22Rv1 (cell line): Measurements from ENCODE around the gene FSIP1.

ENCODE experiments used
- H3K27ac ChIP-seq: fragments of 450-650 bp; 2 replicates; pipeline ENCODE4 v1.5.1; 2017
- CTCF ChIP-seq: fragments of 450-650 bp; IDR thresholded peaks from 2 replicates; pipeline ENCODE4 v1.5.1; 2017; ENCODE audit warnings: mild to moderate bottlenecking
- ZFX ChIP-seq: fragments of 450-650 bp; IDR thresholded peaks from 2 replicates; pipeline ENCODE4 v1.6.1; 2017; ENCODE audit warnings: antibody characterized with exemption, borderline replicate concordance

FSIP1 gene

GRCh38 chr15:39642011-39642640, 140.5 kb downstream of the FSIP1 start:
- no peak for TF ChIP-seq CTCF
- H3K27ac ChIP-seq = no peak overlapping the region

DNA sequence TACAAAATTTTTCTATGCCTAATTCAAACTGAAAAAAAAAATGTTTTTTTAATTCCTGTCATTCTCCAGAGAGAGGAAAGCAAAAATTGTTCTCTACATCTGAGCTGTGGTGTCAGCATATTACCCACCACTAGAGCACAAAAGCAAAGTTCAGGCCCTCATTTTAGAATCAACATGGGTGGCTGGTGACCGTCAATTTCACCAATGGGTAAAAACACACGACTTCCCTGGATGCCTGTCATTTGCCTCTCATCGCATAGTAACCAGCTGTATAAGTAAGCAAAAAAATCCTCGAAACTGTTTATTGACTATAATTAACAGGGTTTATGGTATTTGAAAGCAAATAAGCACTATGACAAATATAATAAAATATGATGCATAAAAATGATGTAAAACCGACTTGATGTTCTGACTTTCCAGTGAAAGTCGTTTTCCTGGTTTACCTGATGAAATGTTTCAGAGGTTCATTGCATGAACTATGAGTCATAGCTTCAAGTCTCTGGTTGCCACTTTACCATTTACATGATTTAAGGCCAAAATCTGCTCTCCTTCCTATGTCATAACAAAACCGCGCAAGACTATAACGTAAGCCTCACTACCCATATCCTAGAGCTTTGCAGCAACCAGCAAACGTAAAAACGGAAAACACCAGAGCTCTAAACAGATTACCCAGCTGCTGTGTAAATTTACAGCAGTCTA, 141.3 kb downstream of the FSIP1 start:
- H3K27ac ChIP-seq = no peak overlapping the region
- TF ChIP-seq ZFX (no peak), CTCF (no peak)

GRCh38 chr15:39640665-39641064, 142.0 kb downstream of the FSIP1 start:
- TF ChIP-seq CTCF = no peak
- H3K27ac ChIP-seq = no peak overlapping the region

DNA sequence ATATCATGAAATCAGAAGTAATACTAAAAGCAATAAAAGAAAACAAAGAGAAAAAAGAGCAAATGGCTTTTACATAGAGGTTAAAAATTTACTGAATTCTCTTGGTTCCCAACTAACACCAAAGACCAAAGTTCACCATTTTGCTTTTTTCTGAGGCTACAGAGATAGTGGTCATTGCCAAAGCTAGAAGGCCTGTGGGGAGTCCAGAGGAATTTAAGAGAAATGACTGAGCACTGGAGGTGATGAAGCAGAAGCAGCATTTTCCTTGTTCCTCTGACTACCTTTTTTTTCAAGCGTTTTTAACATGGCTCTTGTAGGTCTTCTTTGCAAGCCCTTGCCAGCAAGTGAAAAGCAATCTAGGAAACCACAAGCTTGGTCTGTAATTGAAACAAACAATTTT, 143.6 kb downstream of the FSIP1 start:
- H3K27ac ChIP-seq = no peak overlapping the region
- no peak for TF ChIP-seq CTCF
- TF ChIP-seq ZFX = no peak

DNA sequence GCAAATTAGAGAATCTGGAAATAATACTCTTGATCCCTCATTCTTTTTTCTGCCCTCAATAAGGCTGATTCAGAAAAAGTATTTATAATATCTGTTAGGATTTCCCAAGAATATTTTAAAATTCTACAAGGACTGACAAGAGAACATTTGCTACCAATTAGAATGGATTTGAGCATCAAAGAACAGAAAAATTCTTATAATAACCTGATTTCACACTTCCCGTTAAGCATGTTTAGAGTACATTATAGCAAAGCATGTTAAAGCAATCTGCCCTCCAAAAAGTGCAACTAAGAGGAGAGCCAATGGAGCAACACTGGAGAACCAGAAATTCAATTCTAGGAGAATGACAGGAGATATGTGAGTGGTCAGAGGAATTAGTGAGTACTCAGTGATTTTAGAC, 144.6 kb downstream of the FSIP1 start:
- no peak for TF ChIP-seq ZFX
- no peak for TF ChIP-seq CTCF

DNA sequence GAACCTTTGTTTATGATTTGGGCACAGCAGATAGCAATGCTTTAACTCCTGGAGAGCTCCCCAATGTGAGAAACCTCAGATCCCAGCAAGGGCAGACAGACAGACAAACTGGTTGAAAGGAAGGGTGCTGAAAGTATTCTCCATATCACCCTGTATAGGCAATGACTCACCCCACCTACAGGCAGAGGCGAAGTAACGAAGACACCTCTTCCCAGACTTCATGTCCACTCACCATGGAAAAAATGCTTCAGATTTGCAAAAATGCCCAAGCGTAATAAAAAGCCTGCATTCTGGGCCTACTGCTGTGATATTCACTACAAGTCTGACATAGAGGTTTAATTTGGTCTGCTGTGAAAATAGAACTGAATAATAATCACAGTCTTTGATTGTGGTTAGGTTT, 151.3 kb downstream of the FSIP1 start:
- no peak for TF ChIP-seq CTCF

More for the DNA sequence above, 144.6 kb downstream of the FSIP1 start:
- H3K27ac ChIP-seq = no peak overlapping the region

GRCh38 chr15:39629906-39630305, 152.7 kb downstream of the FSIP1 start:
- peak overlapping the region; percentile 57 for H3K27ac ChIP-seq
- TF ChIP-seq ZFX (no peak), CTCF (no peak)

More for the DNA sequence above, 151.3 kb downstream of the FSIP1 start:
- H3K27ac ChIP-seq = no peak overlapping the region
